Measurements from ENCODE around the gene LAMTOR5. TPM values are rescaled to one million over a fixed set of nuclear protein-coding genes. Genes with fewer than 3 reads are reported as not detected.
"Not testable (repeated sequence)": the region's sequence is repeated elsewhere in the genome, so short reads cannot be mapped to it uniquely, and the experiment has no call there.

Gene LAMTOR5
- total RNA-seq, 2 experiments from 2014 or later: 113 to 120 TPM

- H3K27me3 Mint-ChIP-seq; DNase-seq; H3K4me3 Mint-ChIP-seq; H3K27ac Mint-ChIP-seq; H3K9me3 Mint-ChIP-seq; POLR2A ChIA-PET; H3K4me1 Mint-ChIP-seq; H3K36me3 Mint-ChIP-seq (ENCODE audit: low read depth): not testable (repeated sequence)
- CTCF ChIA-PET: interaction anchor here (0.7 to 1.4 kb wide), 4 partner anchors 20 to 56 kb away, joined by 3 to 5 read pairs (median 4); no protein-coding TSS in a partner anchor
Observed at GRCh38 chr1:110439873-110440272, 32.4 kb upstream of the LAMTOR5 start.

GRCh38 chr1:110438893-110439292 is 31.4 kb upstream of the LAMTOR5 start:
- H3K27ac Mint-ChIP-seq: no peak overlapping the region
- peaks cover 5% of the 10 kb centered on the region for H3K27me3 Mint-ChIP-seq
- H3K4me1 Mint-ChIP-seq: no peaks in the 10 kb centered on the region
- no peaks in the 10 kb centered on the region for H3K36me3 Mint-ChIP-seq (ENCODE audit: low read depth)
- H3K4me3 Mint-ChIP-seq: no peak overlapping the region
- no peak for DNase-seq
- no peaks in the 10 kb centered on the region for H3K9me3 Mint-ChIP-seq
- ChIA-PET CTCF (interaction anchor here (0.6 to 1.4 kb wide), 3 partner anchors 21 to 123 kb away, joined by 3 to 5 read pairs (median 4); no protein-coding TSS in a partner anchor), POLR2A (no interaction called here)

DNA sequence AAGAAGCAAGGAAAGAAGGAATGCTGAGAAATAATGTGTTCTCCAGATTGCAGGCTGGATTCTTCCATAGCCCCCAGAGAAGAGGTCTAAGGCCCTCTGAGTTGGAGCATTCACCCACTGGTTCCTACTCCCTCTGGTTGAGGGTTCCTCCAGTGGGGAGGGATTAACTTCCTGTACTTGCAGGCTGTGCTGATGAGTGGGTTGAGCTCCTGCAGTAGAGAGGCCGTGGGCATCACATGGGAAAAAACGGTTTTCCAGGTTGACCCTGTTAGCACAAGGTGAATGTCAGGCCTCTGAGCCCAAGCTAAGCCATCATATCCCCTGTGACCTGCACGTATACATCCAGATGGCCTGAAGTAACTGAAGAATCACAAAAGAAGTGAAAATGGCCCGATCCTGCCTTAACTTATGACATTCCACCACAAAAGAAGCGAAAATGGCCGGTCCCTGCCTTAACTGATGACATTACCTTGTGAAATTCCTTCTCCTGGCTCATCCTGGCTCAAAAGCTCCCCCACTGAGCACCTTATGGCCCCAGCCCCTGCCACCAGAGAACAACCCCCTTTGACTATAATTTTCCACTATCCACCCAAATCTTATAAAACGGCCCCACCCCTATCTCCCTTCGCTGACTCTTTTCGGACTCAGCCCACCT is 30.3 kb upstream of the LAMTOR5 start:
- DNase-seq; H3K27ac Mint-ChIP-seq; H3K36me3 Mint-ChIP-seq (ENCODE audit: low read depth); H3K9me3 Mint-ChIP-seq; H3K4me1 Mint-ChIP-seq; H3K4me3 Mint-ChIP-seq; H3K27me3 Mint-ChIP-seq; POLR2A ChIA-PET: not testable (repeated sequence)
- CTCF ChIA-PET: interaction anchor here (0.6 to 0.8 kb wide), 2 partner anchors 14 to 573 kb away, joined by 3 read pairs; no protein-coding TSS in a partner anchor

DNA sequence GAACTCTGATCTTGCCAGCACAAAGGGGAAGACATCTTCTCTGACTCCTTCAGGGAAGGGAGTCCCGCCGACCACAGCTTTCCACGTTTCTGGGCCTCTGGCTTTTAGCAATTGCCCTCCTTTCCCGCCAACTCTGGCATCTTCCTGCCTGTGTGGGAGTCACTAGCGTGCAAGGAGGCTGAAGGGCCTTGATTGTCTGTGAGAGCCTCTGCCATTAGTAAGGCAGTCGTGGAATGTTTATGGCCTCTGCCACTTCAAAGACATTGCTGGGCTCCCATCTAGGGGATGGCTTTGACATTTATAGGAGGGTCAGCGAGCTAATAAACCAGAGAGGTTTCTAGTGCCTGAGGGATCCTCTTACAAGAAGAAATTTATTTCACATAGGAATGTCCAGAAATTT is 29.1 kb upstream of the LAMTOR5 start:
- H3K27ac Mint-ChIP-seq: no peak overlapping the region
- no peaks in the 10 kb centered on the region for H3K4me1 Mint-ChIP-seq
- H3K4me3 Mint-ChIP-seq: no peak overlapping the region
- H3K9me3 Mint-ChIP-seq: no peaks in the 10 kb centered on the region
- CTCF ChIA-PET: no interaction called here
- DNase-seq: no peak
- peaks cover 10% of the 10 kb centered on the region for H3K27me3 Mint-ChIP-seq
- POLR2A ChIA-PET: no interaction called here
- H3K36me3 Mint-ChIP-seq (ENCODE audit: low read depth): no peaks in the 10 kb centered on the region

GRCh38 chr1:110434946-110435345 is 27.5 kb upstream of the LAMTOR5 start:
- Mint-ChIP-seq H3K27ac (no peak overlapping the region), H3K4me1 (no peaks in the 10 kb centered on the region), H3K4me3 (no peak overlapping the region), H3K36me3 (ENCODE audit: low read depth) (no peaks in the 10 kb centered on the region), H3K9me3 (no peaks in the 10 kb centered on the region), H3K27me3 (peaks cover 19% of the 10 kb centered on the region)
- ChIA-PET POLR2A (no interaction called here), CTCF (no interaction called here)
- no peak for DNase-seq

DNA sequence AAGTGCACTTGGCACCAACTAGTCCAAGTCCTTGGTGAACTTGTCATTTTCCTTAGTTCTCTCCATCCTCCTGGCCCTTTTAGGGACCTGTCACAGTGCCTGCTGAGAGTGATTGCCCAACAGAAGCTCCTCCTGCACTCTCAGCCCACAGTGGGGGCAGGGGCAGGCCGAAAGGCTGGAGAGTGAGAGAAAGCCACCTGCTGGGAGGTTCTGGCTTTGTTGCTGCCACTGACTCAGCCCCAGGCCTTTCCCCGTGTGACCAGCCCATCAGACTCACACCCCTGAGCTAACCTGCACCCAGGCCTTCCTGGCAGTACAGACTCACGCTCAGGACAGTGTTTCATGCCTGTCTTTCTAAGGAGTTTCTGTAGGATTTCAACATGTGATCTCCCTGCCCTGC is 26.3 kb upstream of the LAMTOR5 start:
- H3K27me3 Mint-ChIP-seq: peaks cover 19% of the 10 kb centered on the region
- ChIA-PET CTCF (interaction anchor here (1.0 to 1.3 kb wide), 2 partner anchors 17 to 18 kb away, joined by 3 read pairs; no protein-coding TSS in a partner anchor), POLR2A (no interaction called here)
- no peaks in the 10 kb centered on the region for H3K36me3 Mint-ChIP-seq (ENCODE audit: low read depth)
- H3K4me3 Mint-ChIP-seq: no peak overlapping the region
- no peak overlapping the region for H3K27ac Mint-ChIP-seq
- H3K9me3 Mint-ChIP-seq: no peaks in the 10 kb centered on the region
- no peaks in the 10 kb centered on the region for H3K4me1 Mint-ChIP-seq
- DNase-seq: no peak

- no peaks in the 10 kb centered on the region for H3K4me1 Mint-ChIP-seq
- H3K36me3 Mint-ChIP-seq (ENCODE audit: low read depth): no peaks in the 10 kb centered on the region
- ChIA-PET CTCF (interaction anchor here (1.0 to 1.3 kb wide), 2 partner anchors 17 to 19 kb away, joined by 3 read pairs; no protein-coding TSS in a partner anchor), POLR2A (no interaction called here)
- no peaks in the 10 kb centered on the region for H3K9me3 Mint-ChIP-seq
- H3K27ac Mint-ChIP-seq: no peak overlapping the region
- peaks cover 19% of the 10 kb centered on the region for H3K27me3 Mint-ChIP-seq
- H3K4me3 Mint-ChIP-seq: no peak overlapping the region
- no peak for DNase-seq
Observed at GRCh38 chr1:110433213-110433612, 25.7 kb upstream of the LAMTOR5 start.

DNA sequence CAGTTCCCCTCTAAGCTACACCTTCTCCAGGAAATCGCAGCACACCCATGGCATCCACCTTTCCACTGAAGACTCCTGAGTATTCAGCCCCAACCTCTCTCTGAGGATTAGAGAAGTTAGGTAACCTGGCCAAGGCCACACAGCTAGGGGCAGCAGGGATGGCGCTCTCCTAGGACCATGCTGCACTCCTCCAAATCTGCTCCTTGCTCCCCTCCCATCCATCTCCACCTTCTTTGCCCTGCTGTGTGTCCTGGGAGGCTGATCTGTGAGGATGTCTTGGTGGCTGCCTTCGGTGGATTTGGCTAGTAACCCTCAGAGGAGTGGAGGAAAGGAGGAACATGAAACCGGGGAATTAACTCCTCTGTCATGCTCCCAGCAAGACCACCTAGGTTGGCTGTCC is 23.4 kb upstream of the LAMTOR5 start:
- peaks cover 19% of the 10 kb centered on the region for H3K27me3 Mint-ChIP-seq
- CTCF ChIA-PET: interaction anchor here (1.4 kb wide), 1 partner anchor 16 kb away, joined by 4 read pairs; no protein-coding TSS in a partner anchor
- no peaks in the 10 kb centered on the region for H3K4me1 Mint-ChIP-seq

GRCh38 chr1:110430366-110430765 is 22.9 kb upstream of the LAMTOR5 start:
- ChIA-PET CTCF (interaction anchor here (0.9 to 1.4 kb wide), 3 partner anchors 11 to 16 kb away, joined by 3 to 4 read pairs (median 3); no protein-coding TSS in a partner anchor), POLR2A (no interaction called here)
- H3K4me1 Mint-ChIP-seq: no peaks in the 10 kb centered on the region
- no peak for DNase-seq
- no peak overlapping the region for H3K4me3 Mint-ChIP-seq
- H3K27me3 Mint-ChIP-seq: peaks cover 19% of the 10 kb centered on the region
- H3K9me3 Mint-ChIP-seq: no peaks in the 10 kb centered on the region
- H3K36me3 Mint-ChIP-seq (ENCODE audit: low read depth): no peaks in the 10 kb centered on the region
- no peak overlapping the region for H3K27ac Mint-ChIP-seq

More for the DNA sequence above, 23.4 kb upstream of the LAMTOR5 start:
- Mint-ChIP-seq H3K36me3 (ENCODE audit: low read depth) (no peaks in the 10 kb centered on the region), H3K27ac (no peak overlapping the region), H3K4me3 (no peak overlapping the region), H3K9me3 (no peaks in the 10 kb centered on the region)
- no peak for DNase-seq
- POLR2A ChIA-PET: no interaction called here

GRCh38 chr1:110428946-110429345 is 21.5 kb upstream of the LAMTOR5 start:
- ChIA-PET POLR2A (no interaction called here), CTCF (interaction anchor here (1.0 to 2.1 kb wide), 4 partner anchors 15 to 116 kb away, joined by 3 to 6 read pairs (median 4); no protein-coding TSS in a partner anchor)
- no peak overlapping the region for H3K4me3 Mint-ChIP-seq
- H3K27ac Mint-ChIP-seq: no peak overlapping the region
- peaks cover 17% of the 10 kb centered on the region for H3K27me3 Mint-ChIP-seq
- no peaks in the 10 kb centered on the region for H3K9me3 Mint-ChIP-seq
- no peaks in the 10 kb centered on the region for H3K36me3 Mint-ChIP-seq (ENCODE audit: low read depth)
- H3K4me1 Mint-ChIP-seq: peaks cover 2% of the 10 kb centered on the region
- no peak for DNase-seq

DNA sequence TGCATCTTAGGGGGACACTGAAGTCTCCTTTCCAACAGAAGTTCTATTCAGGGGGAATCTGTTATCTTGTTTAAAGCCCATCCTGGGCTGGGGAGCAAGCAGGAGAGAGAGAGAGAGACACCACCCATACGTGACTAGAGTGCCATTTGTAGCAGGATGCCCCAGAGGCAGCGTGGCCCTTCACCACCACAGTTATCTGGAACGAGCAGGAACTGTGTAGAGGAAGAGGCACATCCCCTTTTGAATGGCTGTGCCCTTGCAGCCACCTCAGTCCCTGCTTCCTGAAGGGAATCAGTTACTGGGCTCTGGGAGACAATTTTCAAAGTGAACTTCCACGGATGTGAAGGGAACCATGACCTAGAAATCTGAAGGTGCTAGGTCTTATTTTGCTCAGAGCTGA is 19.4 kb upstream of the LAMTOR5 start:
- Mint-ChIP-seq H3K4me1 (peaks cover 8% of the 10 kb centered on the region), H3K4me3 (no peak overlapping the region), H3K27ac (no peak overlapping the region), H3K27me3 (peaks cover 23% of the 10 kb centered on the region), H3K36me3 (ENCODE audit: low read depth) (no peaks in the 10 kb centered on the region), H3K9me3 (no peaks in the 10 kb centered on the region)
- ChIA-PET CTCF (interaction anchor here (1.7 kb wide), 1 partner anchor 33 kb away, joined by 4 read pairs; no protein-coding TSS in a partner anchor), POLR2A (no interaction called here)
- DNase-seq: no peak

DNA sequence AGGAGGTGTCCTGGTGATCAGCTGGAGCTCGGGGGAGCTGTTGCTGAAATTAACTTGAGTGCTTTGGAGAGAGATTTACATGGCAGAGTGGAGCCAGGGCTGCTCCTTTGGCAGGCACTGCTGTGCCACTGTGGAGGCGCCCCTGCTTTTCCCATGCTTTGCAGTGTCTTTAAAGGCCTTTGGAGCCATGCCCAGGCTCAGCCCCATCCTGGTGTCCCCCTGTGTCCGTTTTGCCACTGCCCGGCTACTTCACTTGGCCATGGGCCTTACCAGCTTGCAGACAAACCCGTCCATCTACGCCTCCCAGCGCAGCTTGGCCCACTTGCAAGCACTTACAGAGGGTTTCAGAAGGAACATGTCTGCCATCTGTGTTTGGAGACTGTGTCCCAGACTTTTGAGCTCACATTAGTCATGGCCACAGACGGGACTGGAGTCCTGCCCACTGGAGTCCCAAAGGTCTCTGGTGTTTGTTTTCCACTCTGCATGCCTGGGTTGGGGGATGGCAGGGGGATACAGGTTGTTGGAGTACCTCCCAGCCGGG is 18.2 kb upstream of the LAMTOR5 start:
- Mint-ChIP-seq H3K27ac (no peak overlapping the region), H3K9me3 (no peaks in the 10 kb centered on the region), H3K4me3 (no peak overlapping the region), H3K4me1 (peaks cover 14% of the 10 kb centered on the region), H3K27me3 (peaks cover 18% of the 10 kb centered on the region), H3K36me3 (ENCODE audit: low read depth) (no peaks in the 10 kb centered on the region)
- POLR2A ChIA-PET: no interaction called here
- DNase-seq: no peak
- CTCF ChIA-PET: interaction anchor here (0.8 to 1.7 kb wide), 3 partner anchors 17 to 39 kb away, joined by 3 to 4 read pairs (median 3); no protein-coding TSS in a partner anchor
